Urinary bladder (tissue), 4 donors: ENCODE results near the gene FHIP2A. TPM values are rescaled to one million over a fixed set of nuclear protein-coding genes. Genes with fewer than 3 reads are reported as not detected.
"Not testable (repeated sequence)": the region's sequence is repeated elsewhere in the genome, so short reads cannot be mapped to it uniquely, and the experiment has no call there.

Experiments
- DNase-seq: peaks from one replicate; pipeline ENCODE4 v3.0.0-alpha.2; 2015; ENCODE audit errors: extremely low spot score
- H3K27ac ChIP-seq: one replicate; pipeline ENCODE4 v1.5.1; 2013; ENCODE audit warnings: low read depth, mild to moderate bottlenecking, moderate library complexity
- H3K36me3 ChIP-seq: one replicate; pipeline ENCODE4 v1.6.1; 2013; ENCODE audit warnings: mild to moderate bottlenecking, moderate library complexity; ENCODE audit not compliant: insufficient read depth
- H3K4me1 ChIP-seq: one replicate; pipeline ENCODE4 v1.6.1; 2013; ENCODE audit warnings: mild to moderate bottlenecking, moderate library complexity; ENCODE audit not compliant: insufficient read depth
- H3K4me3 ChIP-seq: one replicate; pipeline ENCODE4 v1.5.1; 2013; ENCODE audit warnings: low read depth, low read length
- WGBS: extraction: QIAGEN DNeasy Blood & Tissue Kit; methylation state at CpG from one replicate; pipeline ENCODE4 v1.1.7; 2013; 5-methylcytosine and 5-hydroxymethylcytosine counted together
- polyA plus RNA-seq: library from polyadenylated mRNA; stranded (reverse); fragments of 200-250 nt; gene quantifications from one replicate; pipeline ENCODE4 v1.2.3, GENCODE V29; 2013
- total RNA-seq: library from RNA; depleted of rRNA; stranded (reverse); fragments of >200 nt; gene quantifications from one replicate; pipeline ENCODE4 v1.2.3, GENCODE V29; 2014
- donor health status: healthy with polysubstance abuse.
- donor health status: healthy.

The FHIP2A gene
- total and polyA plus RNA-seq, 2 donors, result 13.7 to 58.0 TPM

DNA sequence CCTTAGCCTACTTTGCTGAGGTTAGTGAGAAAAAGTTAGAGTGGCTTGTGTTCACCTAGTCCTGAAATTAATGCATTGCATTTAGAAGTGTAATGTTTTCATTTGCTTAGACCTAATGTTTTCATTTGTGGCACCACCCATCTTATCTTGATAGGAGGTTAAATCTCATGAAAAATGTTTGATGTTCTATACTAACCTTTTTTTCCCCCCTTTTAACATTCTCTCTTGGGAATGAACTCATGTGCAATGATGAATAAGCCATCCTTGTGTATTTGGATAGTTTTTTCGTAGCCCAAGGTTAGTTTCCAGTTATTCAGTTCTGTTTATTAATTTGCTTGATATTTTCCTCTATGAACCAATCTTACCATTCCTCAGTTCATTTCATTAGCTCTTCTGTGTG is 2.8 kb downstream of the FHIP2A start:
- no peaks in the 10 kb centered on the region for H3K36me3 ChIP-seq
- no peak overlapping the region for H3K27ac ChIP-seq
- 46% methylated on average over 1 of the region's 1 CpG for WGBS
- no peak for DNase-seq
- no peak overlapping the region for H3K4me3 ChIP-seq
- H3K4me1 ChIP-seq, result no peaks in the 10 kb centered on the region

DNA sequence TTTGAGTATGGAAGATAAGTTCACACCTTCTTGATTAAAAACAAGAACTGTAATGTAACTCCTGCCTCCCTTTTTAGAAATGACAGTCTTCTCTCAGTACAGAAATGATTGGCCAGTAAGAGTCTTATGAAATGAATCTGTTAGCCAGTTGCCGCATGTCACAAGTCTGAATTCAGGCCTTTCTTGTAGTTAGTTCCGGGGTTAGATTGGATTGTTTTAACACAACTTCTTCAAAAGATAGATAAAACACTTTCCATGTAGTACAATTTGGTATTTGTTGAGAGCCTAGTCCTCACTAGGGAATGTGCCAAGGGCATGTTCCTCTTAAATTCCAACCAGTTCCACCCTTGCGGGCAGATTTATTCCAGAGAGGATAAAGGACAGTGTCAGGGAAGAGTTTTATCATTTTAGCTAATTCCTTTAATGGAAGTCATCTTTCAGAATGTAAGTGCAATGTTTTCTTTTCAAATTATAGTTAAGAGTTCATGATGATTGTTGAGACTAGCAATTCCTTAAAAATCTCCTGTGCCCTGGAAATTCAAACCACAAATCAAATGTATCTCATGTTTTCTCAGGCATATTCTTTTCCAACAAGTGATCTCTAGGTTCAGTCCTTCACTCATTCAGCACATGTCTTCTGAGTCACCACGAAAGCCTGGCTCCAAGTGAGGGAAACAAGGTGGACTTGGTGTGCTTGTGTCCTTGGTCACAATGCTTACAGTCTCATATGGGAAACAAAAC is 4.1 kb downstream of the FHIP2A start:
- H3K4me1 ChIP-seq, result no peaks in the 10 kb centered on the region

DNA sequence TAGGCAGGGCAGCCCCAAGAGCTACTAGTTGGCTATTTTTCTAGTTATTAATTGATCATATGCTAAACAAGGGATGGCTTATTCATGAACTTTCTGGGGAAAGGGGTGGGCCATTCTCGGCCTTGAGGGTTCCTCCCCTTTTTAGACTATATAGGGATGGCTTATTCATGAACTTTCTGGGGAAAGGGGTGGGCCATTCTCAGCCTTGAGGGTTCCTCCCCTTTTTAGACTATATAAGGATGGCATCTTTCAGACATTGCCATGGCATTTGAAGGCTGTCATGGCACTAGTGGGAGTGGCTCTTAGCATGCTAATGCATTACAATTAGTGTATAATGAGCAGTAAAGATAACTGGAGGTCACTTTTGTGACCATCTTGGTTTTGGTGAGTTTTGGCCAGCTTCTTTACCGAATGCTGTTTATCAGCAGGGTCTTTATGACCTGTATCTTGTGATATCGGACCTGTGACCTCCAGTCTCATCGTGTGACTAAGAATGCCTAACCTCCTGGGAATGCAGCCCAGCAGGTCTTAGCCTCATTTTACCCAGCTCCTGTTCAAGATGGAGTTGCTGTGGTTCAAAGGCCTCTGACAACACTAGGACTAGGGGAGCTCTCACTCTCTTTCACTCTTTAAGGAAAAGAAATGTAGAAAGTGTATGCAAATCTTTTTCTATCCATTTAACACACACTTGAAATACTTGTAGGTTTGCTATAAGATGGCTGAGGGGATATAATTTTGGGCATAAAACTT is 7.8 kb downstream of the FHIP2A start:
- Histone ChIP-seq H3K36me3 (peaks cover 2% of the 10 kb centered on the region), H3K4me3 (no peak overlapping the region), H3K4me1 (no peaks in the 10 kb centered on the region), H3K27ac (no peak overlapping the region)
- 83% methylated on average over 4 of the region's 4 CpGs for WGBS
- no peak for DNase-seq

More for the DNA sequence above, 4.1 kb downstream of the FHIP2A start:
- WGBS, result 61% methylated on average over 4 of the region's 4 CpGs
- Histone ChIP-seq H3K4me3 (no peak overlapping the region), H3K36me3 (no peaks in the 10 kb centered on the region), H3K27ac (no peak overlapping the region)
- no peak for DNase-seq

DNA sequence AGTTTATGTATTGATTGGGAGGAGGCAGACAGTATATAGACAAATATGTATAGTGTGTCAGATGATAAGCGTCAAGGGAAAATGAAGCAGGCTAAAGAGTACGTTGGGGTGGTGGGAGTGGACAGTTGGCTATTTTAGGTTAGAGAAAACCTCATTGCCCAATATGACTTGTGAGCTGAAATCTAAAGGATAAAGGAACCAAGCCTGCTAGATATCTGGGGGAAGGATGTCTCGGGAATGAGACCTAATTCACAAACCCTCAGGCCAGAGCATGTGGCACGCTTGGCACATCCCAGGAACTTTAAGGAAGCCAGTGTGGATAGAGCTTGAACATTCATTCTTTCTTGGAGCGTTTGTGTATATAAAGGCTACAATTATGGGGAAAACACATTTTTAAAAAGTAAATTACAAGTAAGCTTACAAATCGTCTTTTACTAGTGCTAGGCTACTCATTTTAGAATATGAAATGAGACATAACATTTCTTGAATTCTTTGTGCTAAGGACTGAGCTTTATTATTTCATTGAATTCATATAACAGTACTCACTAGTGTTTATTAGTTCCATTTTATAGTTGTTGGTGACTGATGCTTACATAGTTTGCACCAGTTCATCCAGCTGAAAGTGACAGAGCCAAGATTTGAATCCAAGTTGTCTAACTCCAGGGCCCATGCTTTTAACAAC is 9.7 kb downstream of the FHIP2A start:
- 63% methylated on average over 6 of the region's 6 CpGs for WGBS
- H3K4me1 ChIP-seq, result no peaks in the 10 kb centered on the region
- H3K4me3 ChIP-seq, result no peak overlapping the region
- H3K27ac ChIP-seq, result no peak overlapping the region
- H3K36me3 ChIP-seq, result peaks cover 2% of the 10 kb centered on the region
- DNase-seq, result no peak

DNA sequence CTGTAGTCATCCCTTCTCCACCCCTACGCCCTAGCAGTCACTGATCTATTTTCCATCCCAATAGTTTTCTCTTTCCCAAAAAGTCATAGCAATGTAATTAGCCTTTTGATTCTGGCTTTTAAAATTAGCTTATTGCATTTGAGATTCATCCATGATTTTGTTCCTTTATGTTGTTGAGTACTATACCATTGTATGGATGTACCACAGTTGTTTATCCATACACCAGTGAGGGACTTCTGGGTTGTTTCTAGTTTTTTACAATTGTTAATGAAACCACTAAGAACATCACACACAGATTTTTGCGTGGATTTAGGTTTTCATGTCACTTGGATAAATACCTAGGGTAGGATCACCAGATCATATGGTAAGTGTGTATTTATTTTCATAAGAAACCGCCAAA is 16.1 kb downstream of the FHIP2A start:
- DNase-seq, result no peak
- Histone ChIP-seq H3K27ac (no peak overlapping the region), H3K36me3 (peaks cover 2% of the 10 kb centered on the region), H3K4me1 (no peaks in the 10 kb centered on the region), H3K4me3 (no peak overlapping the region)
- 98% methylated on average over 3 of the region's 3 CpGs for WGBS

DNA sequence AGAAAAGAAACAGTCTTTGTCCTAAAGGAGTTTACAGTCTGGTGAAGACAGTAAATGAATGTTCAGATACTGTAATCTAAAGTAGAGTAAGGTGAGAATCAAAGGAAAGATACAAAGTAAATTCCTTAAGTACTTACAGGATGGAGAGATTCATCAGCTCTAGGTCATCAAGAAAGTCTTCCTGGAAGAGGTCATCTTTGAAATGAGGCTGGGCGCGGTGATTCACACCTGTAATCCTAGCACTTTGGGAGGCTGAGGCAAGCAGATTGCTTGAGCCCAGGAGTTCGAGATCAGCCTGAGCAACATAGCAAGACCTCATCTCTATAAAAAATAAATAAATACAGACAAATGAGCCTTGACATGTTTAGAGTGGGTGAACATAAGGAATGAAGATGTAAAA is 18.3 kb downstream of the FHIP2A start:
- Histone ChIP-seq H3K4me3 (no peak overlapping the region), H3K36me3 (peaks cover 5% of the 10 kb centered on the region), H3K27ac (no peak overlapping the region), H3K4me1 (no peaks in the 10 kb centered on the region)
- 98% methylated on average over 3 of the region's 3 CpGs for WGBS
- DNase-seq, result no peak

DNA sequence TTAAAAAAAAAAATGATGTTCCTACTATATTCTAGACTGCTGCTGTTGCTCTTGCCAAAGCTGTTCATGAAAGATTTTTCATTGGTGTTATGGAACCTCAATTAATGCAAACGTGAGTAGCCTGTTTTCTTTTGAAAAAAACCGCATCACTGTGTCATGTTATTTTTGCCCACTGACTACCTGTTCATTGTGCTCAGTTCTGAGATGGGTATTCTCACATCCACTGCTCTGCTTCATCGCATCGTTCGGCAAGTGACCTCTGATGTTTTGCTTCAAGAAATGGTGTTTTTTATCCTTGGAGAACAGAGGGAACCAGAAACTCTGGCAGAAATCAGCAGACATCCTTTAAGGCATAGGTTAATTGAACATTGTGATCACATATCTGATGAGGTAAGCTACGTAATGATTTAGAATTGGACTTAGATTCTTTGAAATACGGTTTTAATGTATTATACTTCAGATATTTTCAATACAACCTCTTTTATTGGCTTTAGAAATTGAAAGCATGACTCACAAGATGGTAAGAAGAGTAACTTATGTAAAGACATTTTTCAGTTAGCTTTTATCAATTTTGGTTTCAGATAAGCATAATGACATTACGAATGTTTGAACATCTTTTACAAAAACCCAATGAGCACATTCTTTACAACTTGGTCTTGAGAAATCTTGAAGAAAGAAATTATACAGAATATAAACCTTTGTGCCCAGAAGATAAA is 24.6 kb downstream of the FHIP2A start:
- no peak overlapping the region for H3K4me3 ChIP-seq
- no peaks in the 10 kb centered on the region for H3K4me1 ChIP-seq
- DNase-seq, result no peak
- no peak overlapping the region for H3K27ac ChIP-seq
- H3K36me3 ChIP-seq, result peaks cover 12% of the 10 kb centered on the region
- WGBS, result 94% methylated on average over 8 of the region's 8 CpGs

DNA sequence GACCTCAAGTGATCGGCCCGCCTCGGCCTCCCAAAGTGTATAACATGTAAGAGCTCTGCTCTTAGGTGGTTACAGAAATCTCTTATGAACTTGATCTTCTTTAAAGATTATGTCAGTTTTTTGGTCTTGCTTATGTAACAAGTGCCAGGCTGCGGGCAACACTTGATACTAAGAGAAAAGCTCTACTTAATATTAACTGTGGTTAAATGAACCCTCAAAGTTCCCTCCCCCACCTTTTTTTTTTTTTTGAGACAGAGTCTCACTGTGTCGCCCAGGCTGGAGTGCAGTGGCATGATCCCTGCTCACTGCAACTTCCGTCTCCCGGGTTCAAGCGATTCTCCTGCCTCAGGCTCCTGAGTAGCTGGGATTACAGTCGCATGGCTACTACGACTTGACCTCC is 25.9 kb downstream of the FHIP2A start:
- not testable (repeated sequence) for H3K4me1 ChIP-seq, H3K4me3 ChIP-seq, DNase-seq, H3K27ac ChIP-seq
- 94% methylated on average over 10 of the region's 10 CpGs for WGBS
- H3K36me3 ChIP-seq, result peaks cover 12% of the 10 kb centered on the region

DNA sequence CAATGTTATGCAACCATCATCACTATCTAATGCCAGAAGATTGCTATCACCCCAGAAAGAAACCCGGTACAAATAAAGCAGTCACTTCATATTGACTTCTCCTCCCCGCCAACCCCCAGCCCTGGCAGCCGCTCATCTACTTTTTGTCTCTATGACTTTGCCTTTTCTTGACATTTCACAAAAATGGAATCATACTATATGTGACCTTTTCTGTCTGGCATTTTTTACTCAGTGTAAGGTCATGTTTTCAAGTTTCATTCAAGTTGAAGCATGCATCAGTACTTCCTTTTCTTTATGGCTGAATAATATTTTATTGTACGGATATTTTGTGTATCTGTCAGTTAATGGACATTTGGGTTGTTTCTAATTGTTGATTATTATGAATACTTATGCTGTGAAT is 28.1 kb downstream of the FHIP2A start:
- Histone ChIP-seq H3K27ac (no peak overlapping the region), H3K4me1 (no peaks in the 10 kb centered on the region), H3K4me3 (no peak overlapping the region), H3K36me3 (peaks cover 7% of the 10 kb centered on the region)
- DNase-seq, result no peak
- 96% methylated on average over 4 of the region's 4 CpGs for WGBS

DNA sequence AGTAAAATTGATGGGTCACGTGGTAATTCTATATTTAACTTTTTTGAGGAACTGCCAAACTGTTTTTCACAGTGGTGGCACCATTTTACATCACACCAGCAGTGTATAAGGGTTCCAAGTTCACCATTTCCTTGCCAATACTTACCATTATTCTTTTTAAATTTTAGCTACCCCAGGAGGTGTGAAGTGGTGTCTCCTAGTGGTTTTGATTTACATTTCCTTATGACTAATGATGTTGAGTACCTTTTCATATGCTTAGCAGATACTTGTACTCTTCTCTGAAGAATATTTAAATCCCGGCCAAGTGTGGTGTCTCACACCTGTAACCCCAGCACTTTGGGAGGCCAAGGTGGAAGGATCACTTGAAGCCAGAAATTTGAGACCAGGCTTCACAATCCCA is 28.5 kb downstream of the FHIP2A start:
- no peaks in the 10 kb centered on the region for H3K4me1 ChIP-seq
- no peak overlapping the region for H3K27ac ChIP-seq
- WGBS, result 92% methylated on average over 2 of the region's 2 CpGs
- no peak overlapping the region for H3K4me3 ChIP-seq
- peaks cover 7% of the 10 kb centered on the region for H3K36me3 ChIP-seq
- DNase-seq, result no peak

DNA sequence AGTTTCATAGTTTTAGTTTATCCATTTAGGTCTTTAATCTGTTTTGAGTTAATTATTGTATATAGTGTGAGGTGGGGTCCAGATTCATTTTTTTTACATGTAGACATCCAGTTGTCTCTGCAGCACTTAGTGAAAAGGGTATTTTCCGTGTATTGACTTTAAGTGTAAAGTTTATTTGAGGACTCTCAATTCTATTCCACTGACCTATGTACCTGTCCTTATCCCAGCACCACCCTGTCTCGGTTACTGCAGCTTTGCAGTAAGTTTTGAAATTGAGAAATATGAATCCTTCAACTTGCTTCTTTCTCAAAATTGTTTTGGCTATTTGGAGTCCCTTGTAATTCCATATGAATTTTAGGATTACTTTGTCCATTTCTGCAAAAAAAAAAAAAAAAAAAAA is 29.8 kb downstream of the FHIP2A start:
- Histone ChIP-seq H3K4me1 (no peaks in the 10 kb centered on the region), H3K36me3 (peaks cover 7% of the 10 kb centered on the region)
- WGBS, result 91% methylated on average over 2 of the region's 2 CpGs

DNA sequence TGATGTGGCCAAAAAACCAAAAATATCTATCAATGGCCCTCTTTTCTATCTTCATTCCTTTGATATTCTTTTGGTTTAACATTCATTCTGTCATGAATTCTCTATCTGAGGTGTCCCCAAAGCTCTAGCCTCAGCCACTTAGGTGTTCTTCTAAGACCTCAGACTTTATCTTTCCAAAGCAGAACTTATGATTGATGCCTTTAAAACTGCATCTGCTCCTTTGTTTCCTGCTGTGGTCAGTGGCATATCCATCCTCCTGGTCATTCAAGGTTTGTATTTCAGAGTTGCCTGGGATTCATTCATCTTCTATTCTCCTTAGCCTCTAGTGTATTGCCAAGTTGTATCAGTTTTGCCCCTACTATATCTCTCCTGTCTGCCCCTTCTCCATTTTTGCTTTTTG is 30.6 kb downstream of the FHIP2A start:
- no peaks in the 10 kb centered on the region for H3K4me1 ChIP-seq
- no peak overlapping the region for H3K4me3 ChIP-seq
- no peak overlapping the region for H3K27ac ChIP-seq
- H3K36me3 ChIP-seq, result peaks cover 7% of the 10 kb centered on the region
- no peak for DNase-seq

More for the DNA sequence above, 29.8 kb downstream of the FHIP2A start:
- Histone ChIP-seq H3K4me3 (no peak overlapping the region), H3K27ac (no peak overlapping the region)
- no peak for DNase-seq

DNA sequence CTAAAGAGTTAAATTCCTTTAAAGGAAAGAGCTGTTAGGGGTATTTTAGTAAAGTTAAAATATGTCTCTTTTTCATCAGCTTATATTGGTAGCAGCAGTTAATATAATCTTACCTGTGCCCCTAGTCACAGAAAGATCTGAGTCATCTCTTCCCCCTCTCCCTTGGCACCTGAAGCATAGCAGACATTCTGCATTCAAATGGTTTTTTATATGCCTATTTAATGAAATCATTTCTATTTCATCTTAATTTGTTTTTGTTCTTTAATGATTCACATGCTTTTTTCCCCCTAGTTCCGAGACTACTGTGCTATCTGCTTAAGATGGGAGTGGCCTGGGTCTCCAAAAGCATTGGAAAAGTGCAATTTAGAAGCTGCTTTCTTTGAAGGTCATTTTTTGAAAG is 33.3 kb downstream of the FHIP2A start:
- DNase-seq, result no peak
- Histone ChIP-seq H3K36me3 (peaks cover 1% of the 10 kb centered on the region), H3K4me1 (no peaks in the 10 kb centered on the region), H3K4me3 (no peak overlapping the region), H3K27ac (no peak overlapping the region)
- 90% methylated on average over 1 of the region's 1 CpG for WGBS
